Activated CD4-positive, alpha-beta T cell treated with anti-CD3 and anti-CD28 coated beads, Interleukin-10, Interleukin-2, amounts not matched to agents 100 ng/mL and 50 ng/mL, durations not matched to agents 16 hours and 8 hours (primary cell): ENCODE data around the gene KRT86.

ENCODE experiments used
- DNase-seq: peaks from one replicate; pipeline ENCODE4 v3.0.0-alpha.2; 2020

KRT86 gene

GRCh38 chr12:52274521-52275120, at the start of gene KRT86:
Gene KRT86, plus strand, starts transcription at chr12:52274645. Its CDS starts 27,272 bp downstream, at chr12:52301917.
- no peak for DNase-seq

- DNase-seq: no peak
Observed at GRCh38 chr12:52225752-52226151, 48.7 kb upstream of the KRT86 start.

- no peak for DNase-seq
Observed at GRCh38 chr12:52226446-52226845, 48.0 kb upstream of the KRT86 start.

DNA sequence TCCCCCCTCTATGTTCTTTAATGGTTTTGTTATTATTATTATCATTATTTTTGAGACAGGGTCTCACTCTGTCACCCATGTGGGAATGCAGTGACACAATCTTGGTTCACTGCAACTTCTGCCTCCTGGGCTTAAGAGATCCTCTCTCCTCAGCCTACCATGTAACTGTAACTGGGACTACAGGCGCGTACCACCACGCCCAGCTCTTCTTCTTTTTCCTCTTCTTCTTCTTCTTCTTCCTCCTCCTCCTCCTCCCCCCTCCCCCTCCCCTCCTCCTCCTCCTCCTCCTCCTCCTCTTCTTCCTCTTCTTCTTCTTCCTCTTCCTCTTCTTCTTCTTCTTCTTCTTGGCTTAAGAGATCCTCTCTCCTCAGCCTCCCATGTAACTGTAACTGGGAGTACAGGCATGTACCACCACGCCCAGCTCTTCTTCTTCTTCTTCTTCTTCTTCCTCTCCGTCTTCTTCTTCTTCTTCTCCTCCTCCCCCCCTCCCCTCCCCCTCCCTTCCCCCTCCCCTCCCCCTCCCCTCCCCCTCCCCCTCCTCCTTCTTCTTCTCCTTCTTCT, 46.8 kb upstream of the KRT86 start:
- no peak for DNase-seq

- DNase-seq: no peak
Observed at GRCh38 chr12:52228366-52228765, 46.1 kb upstream of the KRT86 start.

DNA sequence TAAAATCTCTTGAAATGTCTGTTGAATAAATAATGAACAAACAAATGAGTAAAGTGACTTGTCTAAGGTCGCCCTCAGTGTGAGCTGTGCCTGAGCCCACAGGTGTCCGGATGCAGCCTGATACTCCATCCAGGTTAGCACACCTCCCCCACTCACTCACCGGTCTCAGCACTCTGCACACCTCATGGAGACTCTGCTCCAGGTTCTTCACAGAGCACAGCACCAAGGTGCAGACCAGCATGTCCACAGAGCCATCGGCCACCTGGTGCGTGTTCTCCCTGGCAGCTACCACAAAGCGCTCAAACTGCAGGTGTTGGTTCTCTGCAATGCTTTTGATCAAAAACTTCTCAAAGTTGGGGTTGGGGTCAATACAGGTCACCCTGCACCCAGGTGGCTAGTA, 45.5 kb upstream of the KRT86 start:
- no peak for DNase-seq

DNA sequence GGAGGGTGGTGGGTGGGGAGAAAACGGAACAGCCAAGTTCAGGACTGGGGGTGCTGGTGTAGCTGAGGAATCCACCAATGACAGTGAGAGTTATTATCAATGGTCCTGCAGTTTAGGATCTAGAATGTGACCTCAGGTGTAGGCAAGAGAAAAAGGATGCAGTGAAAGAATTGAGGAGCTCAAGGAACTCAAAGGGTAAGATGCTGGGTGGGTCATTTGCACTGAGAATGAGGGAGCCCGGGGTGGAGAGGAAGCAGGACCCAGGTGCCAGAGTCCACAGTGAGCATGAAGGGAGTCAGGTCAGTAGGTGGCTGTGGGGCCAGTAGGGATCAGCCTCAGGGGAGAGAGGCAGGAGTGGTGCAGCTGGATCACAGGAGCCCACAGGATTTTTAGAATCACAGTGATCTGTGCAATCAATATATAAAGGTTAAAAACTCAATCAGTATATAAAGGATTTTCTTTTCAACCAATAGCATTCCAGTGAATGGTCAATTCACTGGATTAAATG, 44.6 kb upstream of the KRT86 start:
- no peak for DNase-seq

DNA sequence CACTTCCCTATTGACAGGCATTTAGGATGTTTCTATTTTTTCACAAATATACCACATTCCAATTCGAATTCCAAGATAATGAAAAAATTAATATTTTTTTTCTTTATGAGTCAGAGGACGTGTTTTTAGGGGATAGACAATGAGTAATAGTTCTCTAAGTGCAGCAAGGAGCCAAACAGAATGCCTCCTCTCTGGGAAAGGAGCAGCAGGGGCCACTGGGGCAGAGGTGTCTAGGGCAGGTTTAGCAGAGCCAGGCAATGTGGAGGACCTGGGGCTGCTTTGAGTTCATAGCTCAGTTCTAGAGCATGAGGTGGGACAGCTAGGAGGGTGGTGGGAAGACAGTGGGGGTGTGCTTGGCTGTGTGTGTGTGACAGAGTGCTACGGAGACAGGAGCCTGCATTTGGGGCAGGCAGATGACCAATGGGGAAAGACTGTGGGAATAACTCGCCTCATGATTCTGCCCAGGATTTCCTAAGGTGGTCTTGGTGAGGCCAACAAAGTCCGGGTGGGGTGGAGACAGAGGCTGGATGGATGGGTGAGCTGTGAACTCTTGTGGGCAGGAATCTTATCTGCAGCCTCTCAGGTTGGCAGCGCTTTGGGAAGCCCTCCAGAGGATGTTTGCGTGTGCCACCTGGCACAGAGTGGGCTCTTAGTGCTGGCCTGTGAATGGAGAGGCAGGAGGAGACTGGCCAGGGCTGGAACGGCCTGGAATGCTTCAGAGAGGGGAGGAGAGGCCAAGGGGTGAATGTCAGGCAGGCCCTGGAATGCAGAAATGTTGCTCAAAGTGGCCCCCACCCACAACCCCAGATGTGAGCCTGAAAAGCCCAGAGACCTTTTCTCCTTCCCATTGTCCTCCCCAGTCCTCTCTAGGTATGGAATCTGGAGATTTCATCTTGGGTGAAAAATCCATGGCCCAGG, 43.8 kb upstream of the KRT86 start:
- no peak for DNase-seq

- DNase-seq: no peak
Observed at GRCh38 chr12:52231305-52232202, 42.9 kb upstream of the KRT86 start.

GRCh38 chr12:52232203-52232673, 42.2 kb upstream of the KRT86 start:
- DNase-seq: no peak

DNA sequence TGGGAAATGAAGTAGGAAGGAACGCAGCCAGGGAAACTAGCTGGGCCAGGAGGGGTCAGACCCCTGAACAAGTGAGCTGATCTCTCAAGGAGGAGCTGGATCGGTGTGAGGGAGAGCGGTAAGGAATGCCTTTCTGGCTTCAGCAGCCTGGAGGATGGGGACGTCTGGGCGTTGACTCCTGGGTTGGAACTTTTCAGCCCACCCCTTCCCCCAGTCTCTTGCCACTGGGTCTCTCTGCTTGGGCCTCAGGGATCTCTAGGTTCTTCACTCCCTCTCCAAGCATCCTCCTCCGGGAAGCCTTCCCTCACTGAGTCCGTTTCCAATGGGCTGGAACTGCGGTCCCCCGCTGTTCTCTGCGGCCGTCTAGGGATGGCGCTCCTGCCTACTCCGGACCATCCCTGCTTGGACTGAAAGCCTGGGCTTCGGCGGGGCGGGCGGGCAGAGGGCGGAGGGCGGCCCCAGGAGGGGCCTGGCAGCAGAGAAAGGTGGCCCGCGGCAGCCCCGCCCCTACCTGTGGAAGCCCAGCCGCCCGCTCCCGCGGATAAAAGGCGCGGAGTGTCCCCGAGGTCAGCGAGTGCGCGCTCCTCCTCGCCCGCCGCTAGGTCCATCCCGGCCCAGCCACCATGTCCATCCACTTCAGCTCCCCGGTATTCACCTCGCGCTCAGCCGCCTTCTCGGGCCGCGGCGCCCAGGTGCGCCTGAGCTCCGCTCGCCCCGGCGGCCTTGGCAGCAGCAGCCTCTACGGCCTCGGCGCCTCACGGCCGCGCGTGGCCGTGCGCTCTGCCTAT, 41.6 kb upstream of the KRT86 start, which contains the start of gene KRT7:
Gene KRT7 (plus strand): TSS at position 570 of the 788 bp plus-strand sequence. CDS start 54 bp downstream, at position 624.
- no peak for DNase-seq

DNA sequence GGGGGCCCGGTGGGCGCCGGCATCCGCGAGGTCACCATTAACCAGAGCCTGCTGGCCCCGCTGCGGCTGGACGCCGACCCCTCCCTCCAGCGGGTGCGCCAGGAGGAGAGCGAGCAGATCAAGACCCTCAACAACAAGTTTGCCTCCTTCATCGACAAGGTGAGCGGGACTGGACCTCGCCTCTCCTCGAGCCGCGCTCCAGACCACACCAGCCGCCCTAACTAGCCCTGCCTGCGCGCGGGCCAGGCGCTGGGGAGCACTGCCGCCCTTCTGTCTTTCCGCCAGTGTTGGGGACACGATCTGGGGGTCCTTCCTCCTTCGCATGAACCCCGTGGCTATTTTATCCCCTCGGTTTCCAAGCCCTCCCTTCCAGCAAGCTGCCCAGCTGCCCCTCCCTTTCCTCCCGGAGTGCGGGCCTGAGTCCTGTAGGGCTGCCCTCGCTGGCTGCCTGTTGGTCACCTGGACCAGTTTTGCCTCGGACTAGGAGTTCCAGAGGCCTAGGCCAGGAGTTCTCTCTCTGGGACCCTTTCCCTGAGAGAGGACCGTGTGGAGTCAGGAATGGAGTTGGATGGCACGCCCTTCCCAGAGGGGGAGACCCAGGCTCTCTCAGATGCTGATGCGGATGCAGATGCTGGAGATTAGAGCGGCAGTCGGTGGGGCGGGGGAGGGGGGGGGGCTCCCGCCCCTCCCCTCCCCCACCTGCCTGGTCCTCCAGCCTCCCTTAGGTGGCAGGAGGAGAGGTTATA, 40.8 kb upstream of the KRT86 start:
- no peak for DNase-seq

- DNase-seq: no peak
Observed at GRCh38 chr12:52234223-52234810, 40.1 kb upstream of the KRT86 start.

GRCh38 chr12:52235001-52235764, 39.3 kb upstream of the KRT86 start:
- no peak for DNase-seq

- DNase-seq: no peak
Observed at GRCh38 chr12:52235822-52236361, 38.6 kb upstream of the KRT86 start.

DNA sequence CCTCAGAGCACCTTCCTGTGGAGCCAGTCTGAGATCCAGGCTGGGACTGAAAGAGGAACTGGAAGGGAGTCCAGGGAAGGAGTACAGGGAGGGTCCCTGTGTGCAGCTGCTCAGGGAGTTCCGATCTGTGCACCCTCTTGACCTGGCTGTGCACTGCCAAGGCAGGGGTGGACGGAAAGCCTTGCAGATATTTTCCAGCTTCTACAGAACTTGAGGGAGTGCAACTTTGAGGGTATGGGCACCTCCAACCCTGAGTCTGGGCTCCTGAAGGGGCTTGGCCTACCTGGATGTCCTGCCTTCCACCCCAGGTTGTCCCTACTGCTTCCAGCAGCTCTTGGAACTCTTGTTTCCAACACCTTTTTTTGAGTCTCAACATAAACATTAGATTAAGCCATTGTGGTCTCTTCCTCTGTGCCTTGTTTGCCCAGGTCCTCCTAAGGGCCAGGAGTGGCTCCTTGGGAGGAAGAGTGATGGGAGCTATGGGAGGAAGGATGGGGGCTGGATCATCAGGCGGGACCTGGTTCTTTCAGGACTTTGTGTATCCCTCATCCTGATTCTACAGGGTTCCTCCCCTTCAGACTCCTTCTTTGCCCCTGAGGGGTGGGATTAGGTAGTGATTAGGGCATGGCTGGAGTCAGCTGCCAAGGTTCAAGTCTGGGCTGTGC, 37.9 kb upstream of the KRT86 start:
- no peak for DNase-seq

- DNase-seq: no peak
Observed at GRCh38 chr12:52238207-52238840, 36.1 kb upstream of the KRT86 start.
